Cortex of kidney (tissue), 1 donor: Measurements from ENCODE around the gene RPL36.
"Not testable (repeated sequence)": the region's sequence is repeated elsewhere in the genome, so short reads cannot be mapped to it uniquely, and the experiment has no call there.

Experiments
- DNase-seq: peaks from one replicate; lab custom pipeline; 2025; lab: John Stamatoyannopoulos, UW

The RPL36 gene

DNA sequence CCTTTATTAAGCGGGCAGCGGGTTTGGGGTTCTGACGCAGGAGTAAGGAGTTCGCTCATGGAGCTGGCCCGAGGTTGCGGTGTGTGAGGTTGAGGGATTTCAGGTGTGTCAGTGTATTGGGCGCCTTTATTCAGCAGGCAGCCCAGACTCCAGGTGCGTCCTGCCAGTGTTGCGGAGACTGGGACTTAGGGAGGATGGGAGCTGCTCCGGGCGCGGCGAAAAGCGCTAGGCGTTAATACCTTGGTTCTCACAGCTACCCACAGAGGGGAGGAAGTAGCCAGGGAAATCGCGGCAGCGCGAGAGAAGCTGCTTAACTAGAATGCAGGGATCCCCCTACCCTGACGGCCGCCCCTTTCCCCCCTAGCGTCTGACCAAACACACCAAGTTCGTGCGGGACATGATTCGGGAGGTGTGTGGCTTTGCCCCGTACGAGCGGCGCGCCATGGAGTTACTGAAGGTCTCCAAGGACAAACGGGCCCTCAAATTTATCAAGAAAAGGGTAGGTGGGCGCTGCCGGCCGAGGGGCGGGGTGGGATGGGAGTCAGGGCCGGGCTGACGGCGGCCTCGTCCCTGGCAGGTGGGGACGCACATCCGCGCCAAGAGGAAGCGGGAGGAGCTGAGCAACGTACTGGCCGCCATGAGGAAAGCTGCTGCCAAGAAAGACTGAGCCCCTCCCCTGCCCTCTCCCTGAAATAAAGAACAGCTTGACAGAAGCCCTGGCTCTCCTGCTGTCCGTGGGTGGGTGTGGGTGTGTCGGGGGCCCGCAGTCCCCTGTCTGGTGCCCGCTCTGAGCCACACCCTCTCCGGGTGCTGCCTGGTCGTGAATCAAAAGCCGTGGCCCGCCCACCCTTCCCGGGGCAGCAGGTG, 1.1 kb downstream of the RPL36 start:
- DNase-seq = no peak

DNA sequence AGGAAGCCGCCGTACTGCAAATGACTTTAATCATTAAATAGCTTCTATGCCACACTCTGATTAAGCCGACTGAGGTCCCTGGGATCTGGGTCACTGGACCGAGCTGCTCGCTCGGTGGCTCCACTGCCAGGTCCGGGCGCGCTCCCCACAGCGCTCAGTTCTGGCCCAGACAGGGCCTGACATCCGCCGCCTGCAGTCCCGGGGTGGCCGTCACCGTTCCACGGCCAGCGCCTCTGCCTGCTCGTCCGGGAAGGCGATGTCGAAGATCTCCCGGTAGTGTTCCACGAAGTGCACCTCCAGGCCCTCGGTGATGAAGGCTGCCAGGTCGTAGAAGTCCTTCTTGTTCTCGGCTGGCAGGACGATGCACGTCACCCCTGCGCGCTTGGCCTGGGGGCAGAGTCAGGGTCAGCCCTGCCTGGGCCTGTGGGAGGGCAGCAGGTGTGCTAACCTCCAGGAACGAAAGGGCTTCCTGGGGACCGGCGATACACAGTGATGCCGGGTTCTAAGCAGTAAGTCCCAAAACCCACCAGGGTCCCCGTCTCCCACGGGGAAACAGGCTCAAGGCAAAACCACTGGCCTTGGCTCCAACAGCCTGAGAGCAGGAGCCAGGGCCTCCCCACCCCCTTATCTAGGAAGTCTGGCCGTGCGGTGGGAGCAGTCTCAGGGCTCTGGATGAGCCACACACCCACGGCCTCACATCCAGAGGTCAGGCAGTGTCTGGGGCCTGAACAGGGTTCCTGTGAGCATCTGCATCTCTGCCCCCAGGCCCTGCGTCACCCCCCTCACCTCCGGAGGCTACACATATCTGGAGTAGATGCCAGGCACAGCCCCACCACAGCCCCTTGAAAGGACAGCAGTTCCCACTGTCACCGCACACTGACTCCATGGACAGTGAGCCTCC, 2.0 kb downstream of the RPL36 start:
- no peak for DNase-seq

DNA sequence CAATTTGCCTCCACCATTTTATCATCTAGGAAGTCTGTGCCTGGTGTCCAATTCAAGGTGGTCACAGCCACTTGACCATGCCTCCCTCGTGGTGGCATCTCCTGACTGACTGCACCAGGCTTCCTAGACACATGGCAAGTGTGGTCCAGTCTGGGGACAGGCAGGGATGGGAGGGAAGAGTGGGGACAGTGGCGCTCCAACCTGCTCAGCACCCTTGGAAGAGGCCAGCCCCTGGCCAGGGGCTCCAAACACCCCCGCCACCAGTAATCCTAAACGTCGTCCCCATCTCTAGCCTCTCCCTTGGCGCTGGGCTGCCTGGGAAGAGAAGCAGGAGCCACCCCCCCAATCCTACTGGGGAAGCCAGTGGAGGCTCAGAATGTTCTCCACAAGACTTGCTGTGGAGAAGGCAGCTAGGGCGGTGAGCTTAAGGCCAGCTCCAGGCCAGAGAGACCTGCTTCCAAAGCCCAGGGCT, 2.7 kb downstream of the RPL36 start:
- DNase-seq = no peak

DNA sequence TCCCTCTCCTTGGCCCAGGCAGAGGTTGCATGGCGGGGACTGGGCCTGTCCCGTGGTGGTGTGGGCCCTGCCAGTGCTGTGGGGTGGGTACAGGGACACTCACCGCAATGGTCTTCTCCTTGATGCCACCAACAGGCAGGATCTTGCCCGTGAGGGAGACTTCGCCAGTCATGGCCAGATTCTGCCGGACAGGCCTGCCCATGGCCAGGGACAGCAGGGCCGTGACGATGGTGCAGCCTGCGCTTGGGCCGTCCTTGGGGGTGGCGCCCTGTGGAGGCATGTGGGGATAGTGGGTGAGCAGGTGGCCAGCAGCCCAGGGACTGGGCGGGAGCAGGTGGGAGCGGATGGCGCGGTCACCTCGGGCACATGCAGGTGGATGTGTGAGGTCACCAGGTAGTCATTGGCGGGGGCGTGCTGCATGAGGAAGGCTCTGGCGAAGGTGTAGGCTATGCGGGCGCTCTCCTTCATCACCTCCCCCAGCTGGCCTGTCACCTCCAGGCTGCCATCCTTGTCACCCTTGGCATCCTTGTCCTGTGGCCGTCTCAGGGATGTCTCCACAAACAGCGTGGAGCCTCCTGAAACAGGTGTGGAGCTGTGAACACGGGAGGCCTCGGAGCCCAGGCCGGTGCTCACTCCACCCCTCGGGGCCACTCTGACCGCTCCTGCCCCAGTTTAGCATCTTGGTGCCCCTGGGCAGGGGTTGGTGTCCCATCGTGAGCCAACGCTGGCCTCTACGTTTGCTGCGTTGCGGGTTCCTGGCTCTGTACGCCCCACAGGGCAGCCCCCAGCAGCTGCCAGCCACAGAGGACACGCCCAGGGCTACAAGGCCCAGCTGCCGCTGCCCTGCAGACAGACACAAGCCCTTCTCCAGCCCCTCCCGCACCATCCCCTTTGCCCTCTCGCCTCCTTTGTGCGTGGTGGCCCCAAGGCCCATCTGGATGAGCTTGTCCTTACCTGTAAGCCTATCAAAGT, 3.4 kb downstream of the RPL36 start:
- no peak for DNase-seq

DNA sequence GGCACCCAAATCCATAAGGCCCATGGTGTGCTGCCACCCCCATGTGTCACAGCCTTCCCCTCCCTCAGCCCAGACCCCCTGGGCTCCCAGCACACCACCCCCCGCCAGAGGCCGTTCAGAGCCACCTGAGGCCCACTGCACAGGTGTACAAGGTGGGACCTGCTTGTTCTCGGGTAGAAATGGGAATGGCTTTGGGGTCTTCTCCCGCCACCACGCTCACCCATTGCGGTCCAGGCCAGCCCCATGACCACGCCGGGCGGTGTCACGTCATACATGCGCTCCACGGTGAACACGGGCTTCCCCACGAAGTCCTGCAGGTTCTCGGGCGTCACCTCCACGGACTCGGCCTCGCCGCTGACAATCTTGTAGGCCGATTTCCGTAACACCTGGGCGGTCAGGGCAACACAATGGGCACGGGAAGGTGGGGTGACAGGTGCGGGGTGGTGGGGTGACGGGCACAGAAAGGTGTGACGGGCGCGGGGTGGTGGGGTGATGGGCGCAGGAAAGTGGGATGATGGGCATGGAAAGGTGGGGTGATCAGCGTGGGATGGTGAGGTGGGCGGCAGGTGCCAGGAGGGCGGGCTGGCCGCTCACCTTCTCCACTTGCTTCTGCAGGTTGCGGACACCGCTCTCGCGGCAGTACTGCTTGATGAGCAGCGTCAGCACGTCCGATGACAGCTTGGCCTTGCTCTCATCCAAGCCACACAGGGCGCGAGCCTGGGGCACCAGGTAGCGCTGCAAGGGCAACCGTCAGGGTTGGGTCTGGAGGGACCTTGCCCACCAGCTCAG, 4.3 kb downstream of the RPL36 start:
- no peak for DNase-seq

DNA sequence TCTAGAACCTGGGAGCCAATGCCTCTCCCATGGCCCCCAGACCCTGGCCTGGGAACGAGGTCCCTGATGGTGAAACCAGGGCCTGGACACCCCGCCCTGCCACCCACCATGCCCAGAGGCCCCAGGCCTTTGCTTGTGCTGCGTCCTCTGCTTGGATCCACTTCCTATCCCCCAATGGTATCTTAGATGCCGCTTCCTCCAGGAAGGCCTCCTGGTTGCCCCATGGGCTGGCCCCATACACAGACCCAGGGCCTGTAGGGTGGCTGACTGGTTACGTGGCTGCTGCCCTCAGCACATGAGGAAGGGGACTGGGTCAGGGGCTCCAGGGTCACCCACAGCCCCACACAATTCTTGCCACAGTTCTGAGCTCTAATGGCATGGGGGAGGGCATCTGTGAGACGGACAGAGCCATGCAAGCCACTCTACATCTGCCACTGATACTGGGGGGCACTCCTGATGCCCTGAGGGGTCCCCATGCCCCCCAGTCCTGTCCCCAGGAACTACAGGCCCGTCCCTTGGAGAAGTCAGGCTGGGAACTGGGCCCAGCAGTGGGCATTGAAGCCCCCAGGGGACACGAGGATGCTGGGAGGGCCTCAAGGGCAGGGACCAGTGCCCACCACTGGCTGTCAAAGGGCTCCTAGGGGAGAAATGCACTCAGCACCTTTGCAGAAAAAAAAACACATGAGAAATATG, 5.0 kb downstream of the RPL36 start:
- DNase-seq = no peak

DNA sequence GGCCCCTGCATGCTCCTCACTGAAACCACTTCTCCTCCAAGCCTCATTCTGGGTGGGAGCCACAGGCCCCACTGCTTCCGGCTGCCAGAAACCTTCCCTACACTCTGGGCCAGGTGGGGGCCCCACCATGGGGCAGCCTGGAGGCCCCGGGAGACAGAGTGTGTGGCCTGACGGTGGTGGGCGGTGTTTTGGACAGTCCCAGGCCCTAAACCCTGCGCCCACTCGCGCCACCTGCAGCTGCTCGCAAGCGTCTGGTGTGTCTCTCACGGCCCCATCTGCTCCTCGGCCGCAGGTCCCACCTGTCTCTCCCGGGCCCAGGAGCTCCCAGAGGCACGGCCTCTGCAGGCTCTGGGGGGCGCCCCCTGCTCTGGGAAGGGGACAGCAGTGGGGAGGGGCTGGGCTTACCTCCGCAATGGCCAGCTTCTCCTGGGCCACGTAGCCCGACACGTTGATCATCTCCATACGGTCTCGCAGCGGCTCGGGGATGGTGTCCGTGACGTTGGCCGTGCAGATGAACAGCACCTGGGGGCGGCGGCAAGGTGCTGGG, 5.6 kb downstream of the RPL36 start:
- no peak for DNase-seq

DNA sequence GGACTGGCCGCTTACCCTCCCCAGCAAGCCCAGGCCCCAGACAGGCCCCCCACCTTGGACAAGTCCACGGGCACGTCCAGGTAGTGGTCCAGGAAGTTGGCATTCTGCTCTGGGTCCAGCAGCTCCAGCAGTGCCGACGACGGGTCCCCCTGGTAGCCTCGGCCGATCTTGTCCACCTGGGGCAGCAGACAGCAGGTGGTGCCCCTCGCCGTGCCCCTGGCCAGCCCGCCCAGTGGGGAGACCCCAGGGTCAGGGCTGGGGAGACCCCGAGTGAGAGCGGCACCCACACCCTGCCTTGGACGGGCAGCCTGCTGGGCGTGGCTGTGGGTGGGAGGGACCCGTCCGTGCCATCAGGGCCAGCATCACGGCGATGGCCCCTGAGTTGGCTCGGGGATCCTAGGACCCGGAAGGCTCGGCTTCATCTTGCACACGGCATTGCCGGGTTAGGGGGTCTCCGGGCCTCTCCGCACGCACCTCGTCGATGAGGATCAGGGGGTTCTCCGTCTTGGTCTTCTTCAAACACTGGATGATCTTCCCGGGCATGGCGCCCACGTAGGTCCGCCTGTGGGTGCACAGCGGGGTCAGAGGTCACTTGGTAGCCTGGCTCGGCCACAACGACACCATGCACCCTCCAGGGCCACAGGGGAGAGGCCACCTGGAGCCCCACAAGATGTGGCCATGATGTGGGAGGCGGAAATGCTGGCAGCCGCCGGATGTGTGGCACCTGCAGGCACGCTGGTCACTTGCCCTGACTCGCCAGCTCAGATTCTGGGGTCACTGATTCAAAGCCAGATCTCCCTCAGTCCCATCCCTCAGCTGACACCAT, 6.3 kb downstream of the RPL36 start:
- no peak for DNase-seq

DNA sequence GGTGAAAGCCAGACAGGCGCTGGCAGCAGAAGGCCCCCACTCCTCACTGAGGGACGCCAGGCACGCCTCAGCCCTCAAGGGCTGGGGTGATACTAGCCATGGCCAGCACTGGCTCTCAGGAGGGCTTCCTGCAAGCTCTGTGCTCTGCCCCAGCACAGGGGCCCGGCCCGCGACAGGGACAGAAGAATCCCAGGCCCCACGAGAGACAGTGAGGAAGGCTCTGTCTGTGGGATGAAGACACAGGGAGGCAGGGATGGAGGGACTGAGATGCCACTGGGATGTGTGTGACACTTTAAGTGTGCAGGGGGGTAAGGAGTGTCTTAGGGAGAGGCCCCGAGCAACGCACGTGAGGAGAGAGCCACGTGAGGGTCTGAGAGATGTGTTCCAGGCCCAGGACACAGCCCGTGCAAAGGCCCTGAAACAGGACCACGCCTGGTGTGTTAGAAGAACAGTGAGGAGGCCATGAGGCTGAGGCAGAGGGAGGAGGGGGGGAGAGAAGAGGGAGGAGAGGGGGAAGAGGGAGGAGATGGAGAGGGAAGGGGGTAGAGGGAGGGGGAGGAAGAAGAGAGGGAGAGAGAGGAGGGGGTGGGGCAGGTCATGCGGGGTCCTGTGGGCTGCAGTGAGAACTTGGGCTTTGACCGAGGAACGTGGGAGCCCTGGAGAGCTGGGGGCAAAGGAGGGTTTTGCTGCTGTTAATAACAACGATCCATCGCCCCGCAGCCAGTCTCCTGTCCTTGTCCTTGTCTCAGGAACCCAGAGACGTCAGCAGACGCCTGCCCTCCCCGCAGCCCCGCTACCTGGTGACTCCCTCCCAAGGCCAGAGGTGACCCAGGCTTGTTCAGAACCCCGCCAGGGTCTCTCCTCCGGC, 7.2 kb downstream of the RPL36 start:
- no peak for DNase-seq

DNA sequence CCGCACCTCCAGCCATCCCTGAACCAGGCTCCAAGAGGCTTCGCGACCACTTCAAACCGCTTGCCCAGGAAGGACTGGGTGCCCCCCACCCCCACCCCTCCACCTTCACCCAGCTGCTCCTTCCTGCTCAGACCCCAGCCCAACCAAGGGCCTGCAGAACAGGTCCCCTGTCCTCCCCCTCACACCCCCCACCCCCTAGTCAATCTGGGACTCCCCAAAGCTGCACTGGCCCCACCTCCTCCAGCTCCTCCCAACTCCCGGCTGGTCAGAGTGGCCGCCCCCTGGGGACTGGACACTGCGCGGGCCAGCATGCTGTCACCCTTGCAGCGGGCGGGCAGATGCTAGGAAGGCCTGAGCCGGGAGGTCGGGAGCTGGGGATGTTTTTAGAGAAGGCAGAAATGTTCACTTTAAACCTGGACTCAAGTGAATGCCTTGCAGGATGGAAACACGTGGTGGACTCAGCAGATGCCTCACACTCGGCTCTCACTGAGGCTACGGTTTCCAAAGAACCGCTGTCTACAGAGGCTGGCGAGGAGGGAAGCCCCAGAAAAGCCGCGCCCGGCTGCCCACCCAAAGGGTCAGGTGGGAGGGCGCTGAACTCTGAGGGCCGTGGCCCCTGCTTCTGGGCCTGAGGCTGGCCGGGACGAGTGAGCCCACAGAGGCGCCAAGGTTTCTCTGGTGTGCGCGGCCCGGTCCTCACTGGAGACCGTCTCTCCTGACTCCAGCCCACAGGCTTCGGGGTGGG, 8.0 kb downstream of the RPL36 start:
- DNase-seq = no peak

DNA sequence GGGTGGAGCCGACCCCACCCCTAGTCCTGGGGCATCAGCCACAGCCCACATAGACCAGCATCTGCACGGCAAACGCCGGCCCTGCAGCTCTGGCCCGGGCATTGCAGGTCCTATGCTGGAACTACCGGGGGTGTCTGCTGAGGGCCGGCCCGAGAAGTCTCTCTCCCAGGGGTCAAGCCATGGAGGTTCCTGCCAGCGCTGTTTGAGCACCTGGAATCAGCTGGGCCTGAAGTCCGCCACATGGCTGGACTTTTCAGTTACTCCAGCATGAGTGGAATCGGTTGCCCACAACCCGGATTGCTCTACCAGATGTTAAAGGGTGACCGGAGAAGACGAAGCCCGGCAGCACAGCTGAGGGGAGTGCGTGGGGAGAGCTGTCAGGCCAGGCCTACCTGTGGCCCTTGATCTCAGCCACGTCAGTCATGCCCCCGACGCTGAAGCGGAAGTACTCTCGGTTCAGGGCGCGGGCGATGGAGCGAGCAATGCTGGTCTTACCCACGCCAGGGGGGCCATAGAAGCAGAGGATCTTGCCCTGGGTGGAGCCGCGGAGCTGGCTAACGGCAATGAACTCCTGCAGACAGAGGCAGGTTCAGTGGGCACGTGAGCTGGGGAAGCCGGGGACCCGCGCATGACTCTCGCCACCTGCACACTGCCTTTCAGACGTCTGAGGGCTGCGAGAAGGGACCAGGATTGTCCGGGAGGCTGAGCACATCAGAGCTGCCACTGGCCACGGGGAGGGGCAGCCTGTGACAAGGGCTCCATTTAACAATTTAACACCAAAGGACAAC, 8.7 kb downstream of the RPL36 start:
- no peak for DNase-seq

DNA sequence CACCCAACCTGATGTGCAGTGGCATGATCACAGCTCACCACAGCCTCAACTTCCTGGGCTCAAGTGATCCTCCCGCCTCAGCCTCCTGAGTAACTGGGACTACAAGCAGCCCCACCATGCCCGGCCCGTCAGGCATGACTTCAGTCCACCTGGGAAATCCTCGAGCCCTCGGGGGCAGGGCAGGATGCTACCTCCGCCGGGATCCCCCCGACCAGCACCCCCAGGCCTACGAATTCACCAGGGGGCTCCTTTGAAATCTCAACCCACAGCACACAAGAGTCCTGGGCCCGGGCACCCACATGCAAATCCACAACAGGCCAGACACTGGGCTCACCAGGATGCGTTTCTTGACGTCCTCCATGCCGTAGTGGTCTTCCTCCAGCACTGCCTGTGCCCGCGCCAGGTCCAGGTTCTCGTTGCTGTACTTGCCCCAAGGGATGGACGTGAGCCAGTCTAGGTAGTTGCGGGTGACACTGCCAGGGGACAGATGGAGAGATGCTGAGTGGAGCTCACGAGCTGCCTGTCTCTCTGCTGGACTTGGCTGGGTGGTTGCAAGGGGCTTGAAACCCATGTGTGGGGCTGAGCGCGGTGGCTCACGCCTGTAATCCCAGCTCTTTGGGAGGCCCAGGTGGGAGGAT, 10.5 kb downstream of the RPL36 start:
- no peak for DNase-seq

DNA sequence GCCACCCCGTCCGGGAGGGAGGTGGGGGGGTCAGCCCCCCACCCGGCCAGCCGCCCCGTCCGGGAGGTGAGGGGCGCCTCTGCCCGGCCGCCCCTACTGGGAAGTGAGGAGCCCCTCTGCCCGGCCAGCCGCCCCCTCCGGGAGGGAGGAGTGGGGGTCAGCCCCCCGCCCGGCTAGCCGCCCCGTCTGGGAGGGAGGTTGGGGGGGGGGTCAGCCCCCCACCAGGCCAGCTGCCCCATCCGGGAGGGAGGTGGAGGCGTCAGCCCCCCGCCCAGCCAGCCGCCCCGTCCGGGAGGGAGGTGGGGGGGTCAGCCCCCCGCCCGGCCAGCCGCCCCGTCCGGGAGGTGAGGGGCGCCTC, 11.9 kb downstream of the RPL36 start:
- not testable (repeated sequence) for DNase-seq

DNA sequence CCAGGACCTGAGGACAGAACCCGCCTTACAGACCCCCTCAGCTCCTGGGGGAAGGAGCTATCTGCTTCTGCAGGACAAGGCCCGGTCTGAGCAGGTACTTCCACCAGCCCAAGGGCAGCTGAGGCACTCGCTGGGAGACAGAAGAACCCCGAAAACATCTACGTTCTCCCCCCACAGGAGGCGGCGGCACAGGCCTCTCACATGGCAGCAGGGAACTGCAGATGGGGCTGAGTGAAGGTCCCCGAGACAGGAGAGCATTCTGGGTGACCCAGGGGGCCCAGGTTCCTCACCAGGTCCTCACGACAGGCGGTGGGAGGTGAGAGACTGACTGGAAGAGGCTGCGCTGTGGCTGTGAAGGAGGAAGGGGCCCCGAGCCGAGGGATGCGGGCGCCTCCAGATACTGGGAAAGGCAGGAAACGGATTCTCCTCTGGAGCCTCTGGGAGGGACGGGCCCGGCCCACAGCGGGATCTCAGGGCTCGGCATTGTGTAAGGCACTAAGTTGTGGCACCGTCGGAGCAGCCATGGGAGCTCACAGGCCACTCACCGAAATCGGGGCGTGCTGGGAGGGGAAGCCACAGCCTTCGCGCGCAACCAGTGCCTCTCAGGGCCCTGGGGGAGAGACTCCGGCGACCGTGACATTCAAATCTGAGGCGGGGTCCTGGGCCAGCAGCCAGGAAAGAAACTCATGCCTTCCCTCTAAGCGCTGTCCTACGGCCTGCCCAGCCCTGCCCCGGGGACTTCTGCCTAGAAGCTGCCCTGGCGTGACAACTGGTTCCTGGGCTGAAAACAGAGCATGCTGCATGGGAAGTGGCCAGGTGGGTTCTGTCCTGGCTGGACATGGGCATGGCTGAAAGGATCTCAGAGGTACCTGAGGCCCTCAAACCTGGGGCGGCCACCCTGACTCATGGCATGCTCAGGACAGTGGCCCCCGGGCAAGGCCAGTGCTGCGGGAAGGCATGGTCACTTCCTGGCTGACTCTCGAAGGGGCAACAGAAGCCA, 14.0 kb downstream of the RPL36 start:
- no peak for DNase-seq

DNA sequence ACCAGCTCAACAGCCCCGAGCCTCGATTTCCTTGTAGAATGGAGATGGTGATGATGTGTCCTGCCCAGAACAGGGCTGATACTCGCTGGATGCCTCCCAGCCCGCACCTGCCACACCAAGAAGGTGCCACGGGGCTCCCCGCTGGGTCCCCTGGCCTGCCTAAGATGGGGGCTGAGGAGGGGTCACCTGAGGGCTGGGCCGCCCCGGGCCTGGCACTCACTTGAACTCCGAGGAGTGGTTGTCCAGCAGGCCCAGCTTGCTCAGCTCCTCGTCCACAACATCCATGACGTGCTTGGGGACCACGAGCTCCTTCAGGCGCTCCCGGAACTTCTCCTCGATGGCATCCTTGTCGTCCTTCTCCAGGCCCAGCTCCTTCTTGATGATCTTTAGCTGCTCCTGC, 15.5 kb downstream of the RPL36 start:
- no peak for DNase-seq
